ENCODE data around the gene SLC45A3. TPM values are rescaled to one million over a fixed set of nuclear protein-coding genes. Genes with fewer than 3 reads are reported as not detected.

The SLC45A3 gene
- polyA plus RNA-seq, 1 donor from 2014 or later = 0.53 TPM

DNA sequence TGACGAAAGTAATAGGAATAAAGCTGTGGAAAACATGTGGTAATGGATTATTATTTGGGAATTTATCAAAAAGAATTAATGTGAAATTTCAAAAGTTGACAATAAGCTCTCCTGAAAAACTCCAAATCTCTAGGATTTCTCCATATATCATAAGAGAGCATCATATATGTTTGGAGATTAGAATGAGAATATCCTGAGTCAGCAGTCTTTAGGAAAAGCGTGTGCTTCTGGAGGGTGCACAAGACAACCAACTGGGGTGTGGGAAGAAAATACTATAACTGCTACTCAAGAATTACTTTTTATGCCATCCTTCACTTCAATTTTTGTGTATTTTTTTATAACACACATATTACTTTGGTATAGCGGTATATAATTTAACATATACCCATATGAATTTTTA is 68.2 kb downstream of the SLC45A3 start:
- Histone ChIP-seq H3K9me3 (ENCODE audit: low read length) (no peaks in the 10 kb centered on the region), H3K4me3 (ENCODE audit: low read length) (no peak overlapping the region), H3K79me2 (replicated peaks; ENCODE audit: insufficient read depth, low read length) (no peaks in the 10 kb centered on the region), H3F3A (ENCODE audit: insufficient read depth, low read length, poor library complexity, severe bottlenecking) (no peaks in the 10 kb centered on the region), H3K27ac (ENCODE audit: low read length) (no peak overlapping the region), H3K9me2 (ENCODE audit: insufficient read depth, low read length) (no peaks in the 10 kb centered on the region), H4K20me1 (ENCODE audit: insufficient read depth) (no peaks in the 10 kb centered on the region), H3K9ac (ENCODE audit: low read length) (no peak overlapping the region), H3K4me2 (ENCODE audit: low read length) (no peak overlapping the region), H2AFZ (ENCODE audit: low read depth, low read length) (no peak overlapping the region), H3K36me3 (ENCODE audit: insufficient read depth, low read length) (no peaks in the 10 kb centered on the region), H3K27me3 (ENCODE audit: insufficient read depth, low read depth, low read length) (no peaks in the 10 kb centered on the region)
- TF ChIP-seq MXI1 (conservative IDR thresholded peaks at IDR 0.05; ENCODE audit: poor library complexity, severe bottlenecking) (no peak), RAD21 (conservative IDR thresholded peaks at IDR 0.05) (no peak), POLR2AphosphoS5 (IDR thresholded peaks at IDR 0.05) (no peak), TAF1 (IDR thresholded peaks at IDR 0.05; ENCODE audit: low read depth) (no peak), EZH2 (IDR thresholded peaks at IDR 0.05; ENCODE audit: borderline replicate concordance, insufficient read depth, low read length, poor library complexity, severe bottlenecking) (no peak), EP300 (conservative IDR thresholded peaks at IDR 0.05; ENCODE audit: poor library complexity, severe bottlenecking) (no peak), SMC3 (conservative IDR thresholded peaks at IDR 0.05; ENCODE audit: poor library complexity) (no peak)
- TF ChIP-seq, protein P1, sequence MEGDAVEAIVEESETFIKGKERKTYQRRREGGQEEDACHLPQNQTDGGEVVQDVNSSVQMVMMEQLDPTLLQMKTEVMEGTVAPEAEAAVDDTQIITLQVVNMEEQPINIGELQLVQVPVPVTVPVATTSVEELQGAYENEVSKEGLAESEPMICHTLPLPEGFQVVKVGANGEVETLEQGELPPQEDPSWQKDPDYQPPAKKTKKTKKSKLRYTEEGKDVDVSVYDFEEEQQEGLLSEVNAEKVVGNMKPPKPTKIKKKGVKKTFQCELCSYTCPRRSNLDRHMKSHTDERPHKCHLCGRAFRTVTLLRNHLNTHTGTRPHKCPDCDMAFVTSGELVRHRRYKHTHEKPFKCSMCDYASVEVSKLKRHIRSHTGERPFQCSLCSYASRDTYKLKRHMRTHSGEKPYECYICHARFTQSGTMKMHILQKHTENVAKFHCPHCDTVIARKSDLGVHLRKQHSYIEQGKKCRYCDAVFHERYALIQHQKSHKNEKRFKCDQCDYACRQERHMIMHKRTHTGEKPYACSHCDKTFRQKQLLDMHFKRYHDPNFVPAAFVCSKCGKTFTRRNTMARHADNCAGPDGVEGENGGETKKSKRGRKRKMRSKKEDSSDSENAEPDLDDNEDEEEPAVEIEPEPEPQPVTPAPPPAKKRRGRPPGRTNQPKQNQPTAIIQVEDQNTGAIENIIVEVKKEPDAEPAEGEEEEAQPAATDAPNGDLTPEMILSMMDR (IDR thresholded peaks at IDR 0.05; ENCODE audit: poor library complexity, severe bottlenecking) = no peak
- TF ChIP-seq, protein P2, sequence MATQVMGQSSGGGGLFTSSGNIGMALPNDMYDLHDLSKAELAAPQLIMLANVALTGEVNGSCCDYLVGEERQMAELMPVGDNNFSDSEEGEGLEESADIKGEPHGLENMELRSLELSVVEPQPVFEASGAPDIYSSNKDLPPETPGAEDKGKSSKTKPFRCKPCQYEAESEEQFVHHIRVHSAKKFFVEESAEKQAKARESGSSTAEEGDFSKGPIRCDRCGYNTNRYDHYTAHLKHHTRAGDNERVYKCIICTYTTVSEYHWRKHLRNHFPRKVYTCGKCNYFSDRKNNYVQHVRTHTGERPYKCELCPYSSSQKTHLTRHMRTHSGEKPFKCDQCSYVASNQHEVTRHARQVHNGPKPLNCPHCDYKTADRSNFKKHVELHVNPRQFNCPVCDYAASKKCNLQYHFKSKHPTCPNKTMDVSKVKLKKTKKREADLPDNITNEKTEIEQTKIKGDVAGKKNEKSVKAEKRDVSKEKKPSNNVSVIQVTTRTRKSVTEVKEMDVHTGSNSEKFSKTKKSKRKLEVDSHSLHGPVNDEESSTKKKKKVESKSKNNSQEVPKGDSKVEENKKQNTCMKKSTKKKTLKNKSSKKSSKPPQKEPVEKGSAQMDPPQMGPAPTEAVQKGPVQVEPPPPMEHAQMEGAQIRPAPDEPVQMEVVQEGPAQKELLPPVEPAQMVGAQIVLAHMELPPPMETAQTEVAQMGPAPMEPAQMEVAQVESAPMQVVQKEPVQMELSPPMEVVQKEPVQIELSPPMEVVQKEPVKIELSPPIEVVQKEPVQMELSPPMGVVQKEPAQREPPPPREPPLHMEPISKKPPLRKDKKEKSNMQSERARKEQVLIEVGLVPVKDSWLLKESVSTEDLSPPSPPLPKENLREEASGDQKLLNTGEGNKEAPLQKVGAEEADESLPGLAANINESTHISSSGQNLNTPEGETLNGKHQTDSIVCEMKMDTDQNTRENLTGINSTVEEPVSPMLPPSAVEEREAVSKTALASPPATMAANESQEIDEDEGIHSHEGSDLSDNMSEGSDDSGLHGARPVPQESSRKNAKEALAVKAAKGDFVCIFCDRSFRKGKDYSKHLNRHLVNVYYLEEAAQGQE (IDR thresholded peaks at IDR 0.05; ENCODE audit: borderline replicate concordance) = no peak

DNA sequence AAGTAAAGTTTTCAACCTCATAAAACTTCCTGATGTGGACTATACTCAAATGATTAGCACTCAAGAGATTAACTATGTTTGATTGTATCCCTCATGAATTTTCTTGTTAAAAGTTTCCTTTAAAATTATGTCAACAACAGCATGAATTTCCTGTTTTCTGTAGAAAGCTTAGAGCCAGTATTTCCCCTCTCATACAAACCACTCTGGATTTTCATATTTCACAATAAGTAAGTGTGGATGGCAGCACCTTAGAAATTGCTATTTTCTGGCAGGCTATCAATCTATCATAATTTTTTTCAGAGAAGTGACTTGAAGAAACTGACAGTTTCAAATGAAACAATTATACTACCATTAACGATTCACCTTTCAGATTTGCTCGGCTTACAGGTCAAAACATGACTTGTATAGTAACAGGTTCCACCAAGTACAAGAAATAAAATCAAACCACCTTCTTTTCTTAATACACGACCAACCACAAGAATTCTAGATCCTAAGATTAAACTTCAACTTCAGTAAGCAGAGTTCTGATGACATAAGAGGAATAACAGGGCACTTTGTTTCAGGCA is 69.3 kb downstream of the SLC45A3 start:
- Histone ChIP-seq H3K4me2 (ENCODE audit: low read length) (peak overlapping the region; percentile 20), H3K9ac (ENCODE audit: low read length) (no peak overlapping the region), H3K27ac (ENCODE audit: low read length) (peak overlapping the region; percentile 25), H3K9me3 (ENCODE audit: low read length) (no peaks in the 10 kb centered on the region), H3K27me3 (ENCODE audit: insufficient read depth, low read depth, low read length) (no peaks in the 10 kb centered on the region), H3K79me2 (replicated peaks; ENCODE audit: insufficient read depth, low read length) (no peaks in the 10 kb centered on the region), H3K9me2 (ENCODE audit: insufficient read depth, low read length) (no peaks in the 10 kb centered on the region), H3F3A (ENCODE audit: insufficient read depth, low read length, poor library complexity, severe bottlenecking) (no peaks in the 10 kb centered on the region), H4K20me1 (ENCODE audit: insufficient read depth) (no peaks in the 10 kb centered on the region), H2AFZ (ENCODE audit: low read depth, low read length) (no peak overlapping the region), H3K4me3 (ENCODE audit: low read length) (peak overlapping the region; percentile 4), H3K36me3 (ENCODE audit: insufficient read depth, low read length) (no peaks in the 10 kb centered on the region)
- no peak for TF ChIP-seq TAF1 (IDR thresholded peaks at IDR 0.05; ENCODE audit: low read depth)
- TF ChIP-seq EP300 (conservative IDR thresholded peaks at IDR 0.05; ENCODE audit: poor library complexity, severe bottlenecking) = peak; percentile 94
- TF ChIP-seq MXI1 (conservative IDR thresholded peaks at IDR 0.05; ENCODE audit: poor library complexity, severe bottlenecking) = no peak
- no peak for TF ChIP-seq RAD21 (conservative IDR thresholded peaks at IDR 0.05)
- TF ChIP-seq POLR2AphosphoS5 (IDR thresholded peaks at IDR 0.05) = peak; percentile 71
- TF ChIP-seq SMC3 (conservative IDR thresholded peaks at IDR 0.05; ENCODE audit: poor library complexity) = no peak
